Right forelimb (tissue), 1 donor: ENCODE results near the gene GADD45G.

Experiments
- DNase-seq: peaks from one replicate; pipeline ENCODE4 v3.0.0-alpha.2; 2018

Gene GADD45G, protein sequence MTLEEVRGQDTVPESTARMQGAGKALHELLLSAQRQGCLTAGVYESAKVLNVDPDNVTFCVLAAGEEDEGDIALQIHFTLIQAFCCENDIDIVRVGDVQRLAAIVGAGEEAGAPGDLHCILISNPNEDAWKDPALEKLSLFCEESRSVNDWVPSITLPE

DNA sequence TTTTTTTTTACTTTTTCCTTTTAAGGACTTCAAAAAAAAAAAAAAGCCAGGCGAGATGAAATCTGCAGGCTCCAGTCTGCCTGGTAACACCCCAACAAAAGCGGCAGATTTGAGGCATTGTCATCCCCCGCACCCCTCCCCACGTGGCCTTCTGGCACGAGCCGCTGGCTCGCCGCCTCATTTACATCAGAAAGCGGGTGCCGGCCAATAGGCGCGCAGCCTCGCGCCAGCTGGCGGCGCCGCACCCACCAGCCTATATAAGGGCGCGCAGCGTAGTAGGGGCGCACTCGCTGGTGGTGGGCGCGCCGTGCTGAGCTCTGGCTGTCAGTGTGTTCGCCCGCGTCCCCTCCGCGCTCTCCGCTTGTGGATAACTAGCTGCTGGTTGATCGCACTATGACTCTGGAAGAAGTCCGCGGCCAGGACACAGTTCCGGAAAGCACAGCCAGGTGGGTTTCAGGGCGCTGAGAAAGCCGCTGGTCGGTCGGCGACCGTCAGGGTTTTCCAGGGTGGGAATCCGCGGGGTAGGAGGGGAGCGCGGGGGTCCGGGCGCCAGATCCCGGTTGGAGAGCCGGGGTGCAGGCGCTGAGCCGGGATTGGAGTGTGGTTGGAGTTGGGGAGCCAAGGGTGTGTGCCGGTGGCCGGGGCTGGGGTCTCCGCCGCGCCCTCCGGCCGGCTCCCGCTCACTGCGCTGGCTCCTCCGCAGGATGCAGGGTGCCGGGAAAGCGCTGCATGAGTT lies at the start of gene GADD45G:
GADD45G (plus strand) TSS at position 284 of the 736 bp plus-strand sequence; CDS start at position 394, 110 bp downstream.
- peak; percentile 91 for DNase-seq

DNA sequence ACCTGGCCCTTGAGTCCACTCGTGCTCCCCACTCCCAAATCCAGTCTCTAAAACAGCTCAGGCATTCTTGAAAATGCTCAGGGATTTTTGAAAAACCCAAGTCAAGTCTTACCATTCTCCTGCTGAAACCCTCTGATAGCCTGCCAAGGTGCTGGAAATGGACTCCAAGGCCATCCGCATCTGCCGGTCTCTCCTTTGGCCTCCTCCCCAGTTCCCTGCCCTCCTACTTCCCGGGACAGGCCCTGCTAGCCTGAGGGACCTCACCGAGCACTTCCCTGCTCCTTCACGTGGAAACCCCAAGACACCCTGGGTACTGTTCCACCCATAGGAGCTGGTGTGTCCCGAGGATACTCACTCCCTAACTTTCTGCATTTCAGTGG lies 49.8 kb upstream of the GADD45G start:
- DNase-seq = no peak

DNA sequence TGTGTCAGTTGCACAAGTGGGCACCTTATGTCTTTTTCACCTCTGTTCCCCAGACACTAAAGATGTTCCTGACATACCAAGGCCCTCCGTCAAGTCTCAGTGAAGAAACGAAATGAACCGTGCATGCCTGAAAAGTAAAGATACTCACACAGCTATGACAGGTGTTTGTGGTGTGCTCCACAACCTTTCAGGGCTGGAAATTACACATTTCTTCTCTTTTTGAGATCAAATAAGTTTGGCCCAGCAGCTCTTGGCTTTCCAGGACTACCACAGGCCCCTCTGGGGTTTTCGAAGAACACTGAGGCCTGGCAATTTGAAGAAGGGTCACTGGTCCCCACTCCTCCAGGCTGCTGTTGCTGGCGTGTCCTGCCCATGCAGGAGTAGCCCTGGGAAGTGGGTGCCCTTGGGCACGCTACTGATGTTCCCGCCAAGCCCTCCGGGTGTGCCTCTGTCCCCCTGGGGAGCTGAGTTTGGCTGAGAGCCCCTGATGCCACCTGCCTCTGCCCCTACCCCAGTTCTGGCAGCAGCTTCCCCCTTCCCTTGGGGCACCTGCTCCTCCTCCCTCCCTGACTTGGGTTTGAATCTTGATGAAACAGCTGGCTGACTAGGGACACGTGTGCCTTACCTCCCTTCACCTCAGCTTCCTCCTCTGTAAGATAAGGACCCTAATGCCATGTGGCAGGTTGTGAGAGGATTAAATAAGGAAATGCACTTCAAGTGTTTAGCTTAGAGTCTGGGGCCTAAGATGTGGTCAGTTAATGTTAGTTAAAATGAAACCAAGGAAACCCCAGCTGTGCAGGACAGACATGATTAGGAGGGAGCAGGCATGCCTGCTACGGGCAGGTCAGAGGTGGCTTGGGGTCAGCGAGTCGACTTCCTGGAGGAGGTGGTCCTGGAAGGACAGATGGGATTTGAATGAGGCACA lies 49.1 kb upstream of the GADD45G start:
- no peak for DNase-seq

DNA sequence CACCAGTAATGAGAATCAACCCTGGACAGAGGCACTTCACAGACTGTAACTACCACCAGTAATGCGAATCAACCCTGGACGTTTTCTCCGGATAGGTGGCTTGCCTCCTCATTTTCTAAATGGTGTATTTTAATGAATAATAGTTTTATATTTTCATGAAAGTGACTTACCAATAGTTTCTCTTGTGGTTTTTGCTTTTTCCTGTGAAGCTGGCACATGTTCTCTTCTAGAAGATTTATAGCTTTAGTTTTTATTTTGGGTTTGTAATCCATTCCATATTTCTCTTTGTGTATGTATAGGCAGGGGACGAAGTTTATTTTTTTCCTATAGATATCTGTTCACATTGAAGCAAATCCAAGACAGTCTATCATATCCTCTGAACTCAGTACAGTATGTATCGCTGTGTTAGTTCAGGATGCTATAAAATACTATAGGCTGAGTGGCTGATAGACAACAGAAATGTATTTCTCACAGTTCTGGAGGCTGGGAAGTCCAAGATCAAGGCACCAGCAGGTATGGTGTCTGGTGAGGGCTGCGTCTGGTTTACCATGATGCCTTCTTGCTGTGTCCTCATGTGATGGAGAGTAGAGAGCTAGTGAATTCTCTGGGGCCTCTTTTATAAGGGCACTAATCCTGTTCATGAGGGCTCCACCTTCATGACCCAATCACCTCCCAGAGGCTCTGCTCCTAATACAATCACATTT lies 46.5 kb upstream of the GADD45G start:
- no peak for DNase-seq

DNA sequence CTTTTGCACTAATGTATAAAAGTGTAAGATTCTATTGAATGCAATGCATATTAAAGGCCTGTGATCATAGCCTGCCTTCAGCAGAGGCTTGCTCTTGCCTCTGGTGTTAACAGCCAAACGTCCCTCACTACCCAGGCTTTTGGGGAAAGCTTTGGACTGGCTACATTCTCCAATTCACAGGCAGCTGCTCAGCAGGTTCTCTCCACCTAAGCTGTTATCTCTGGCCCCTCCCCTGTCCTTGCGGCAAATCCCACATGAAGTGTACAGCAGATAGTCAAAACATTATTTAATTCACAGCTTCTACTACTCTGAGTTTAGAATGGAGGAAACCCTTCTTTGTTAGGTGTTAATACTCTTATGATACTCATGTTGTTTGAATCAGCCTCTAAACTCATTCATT lies 45.9 kb upstream of the GADD45G start:
- DNase-seq = no peak

DNA sequence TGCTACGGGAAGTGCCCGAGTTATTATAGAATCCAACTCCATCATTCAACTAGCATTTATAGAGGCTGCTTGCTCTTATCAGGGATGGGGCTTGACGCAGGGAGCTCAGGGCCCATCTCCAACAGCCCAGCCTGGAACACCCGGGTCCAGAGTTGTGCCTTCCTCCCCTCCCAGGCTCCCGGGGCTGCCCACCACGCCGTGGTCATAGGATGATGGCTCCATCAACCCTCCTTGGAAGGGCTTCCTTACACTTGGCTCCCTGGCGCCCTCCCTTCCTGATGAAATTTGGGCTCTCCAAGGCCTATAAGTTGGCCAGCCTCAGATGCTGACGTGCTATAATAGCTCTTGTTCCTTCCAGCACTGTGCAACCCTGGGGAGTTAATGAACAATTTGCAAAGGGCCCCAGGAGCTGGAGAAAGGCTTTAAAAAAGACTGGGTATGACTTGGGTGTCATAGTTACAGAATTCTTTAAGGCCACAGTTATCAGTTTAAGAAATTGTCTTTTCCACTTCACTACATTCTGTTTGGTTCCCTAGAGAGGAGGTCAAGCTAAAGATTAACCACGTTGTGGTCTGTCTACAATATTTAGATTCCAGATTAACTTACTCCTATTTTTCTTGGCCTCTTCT lies 42.5 kb upstream of the GADD45G start:
- no peak for DNase-seq

DNA sequence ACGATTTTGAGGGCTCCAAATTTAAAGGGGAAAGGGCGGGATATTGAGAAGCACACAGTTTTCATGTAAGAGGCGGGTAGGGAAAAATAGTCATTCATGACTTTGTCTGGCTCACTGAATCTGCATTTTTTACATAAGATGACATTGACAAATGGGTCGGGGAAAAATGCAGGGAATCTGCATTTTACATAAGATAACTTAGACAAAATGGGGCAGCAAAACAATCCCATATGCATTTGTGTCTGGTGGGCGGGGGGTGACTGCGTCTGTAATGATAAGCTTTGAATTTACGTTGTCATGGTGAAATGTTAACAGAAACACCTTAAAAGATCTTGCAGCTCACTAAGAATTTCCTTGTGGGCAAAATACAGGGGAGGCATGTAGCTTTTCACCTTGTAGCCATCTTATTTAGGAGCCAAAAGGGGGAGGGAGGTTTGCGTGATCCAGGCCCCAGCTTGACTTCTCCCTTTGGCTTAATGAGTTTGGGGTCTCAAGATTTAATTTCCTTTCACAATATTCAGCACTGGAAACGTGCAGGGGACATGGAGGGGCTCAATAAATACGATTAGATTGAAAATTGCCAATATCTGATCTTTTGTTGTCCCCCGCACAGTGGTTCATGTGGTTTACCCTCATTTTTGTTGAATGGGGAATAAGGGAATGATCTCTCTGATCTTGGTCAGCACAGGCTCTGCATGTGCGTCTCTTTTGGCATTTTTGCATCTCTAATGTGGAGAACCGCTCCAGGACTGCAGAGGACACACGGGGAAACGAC lies 41.1 kb upstream of the GADD45G start:
- DNase-seq = no peak

DNA sequence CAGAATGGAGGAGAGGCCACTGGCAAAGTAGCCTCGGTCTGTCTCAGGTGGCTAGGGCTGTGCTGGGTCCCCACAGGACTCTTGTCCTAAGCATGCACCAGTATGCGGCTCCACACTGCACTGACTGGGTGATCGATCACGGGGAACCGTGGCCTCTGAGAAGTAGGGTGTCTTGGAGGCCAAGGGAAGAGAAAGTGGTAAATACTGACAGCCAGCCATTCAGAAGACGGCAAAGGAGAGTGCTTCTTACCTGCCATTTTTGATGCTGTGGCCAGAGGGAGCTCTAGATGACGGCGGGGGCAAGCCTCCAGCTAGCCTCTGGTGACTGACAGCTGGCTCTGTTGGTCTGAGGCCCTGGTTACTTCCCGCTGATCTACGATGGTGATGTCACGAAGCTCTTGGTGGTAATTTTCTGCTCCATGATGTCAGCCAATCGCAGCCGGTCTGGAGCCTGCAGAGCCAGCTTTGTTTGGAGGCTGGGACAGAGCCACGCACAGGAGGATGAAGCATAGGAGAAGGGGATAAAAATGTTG lies 40.4 kb upstream of the GADD45G start:
- no peak for DNase-seq

DNA sequence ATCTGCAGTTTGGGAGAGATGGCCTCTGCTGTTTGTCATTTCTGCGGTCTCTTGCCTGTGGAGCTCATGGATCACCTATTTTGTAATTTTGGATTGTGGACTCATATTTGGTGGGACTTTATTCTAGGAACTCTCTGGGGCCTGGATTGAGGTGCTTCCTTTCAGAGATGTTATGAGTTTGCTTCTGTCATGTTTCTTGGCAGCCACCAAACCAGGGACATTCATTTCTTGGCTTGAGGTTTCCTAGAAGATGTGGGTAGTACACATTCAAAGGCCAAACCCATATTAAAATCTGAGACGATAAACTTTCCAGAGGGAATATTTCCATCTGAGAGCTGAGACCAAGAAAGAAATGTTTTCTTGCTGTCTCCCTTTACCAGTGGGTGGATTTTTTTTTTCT lies 37.2 kb upstream of the GADD45G start:
- no peak for DNase-seq

DNA sequence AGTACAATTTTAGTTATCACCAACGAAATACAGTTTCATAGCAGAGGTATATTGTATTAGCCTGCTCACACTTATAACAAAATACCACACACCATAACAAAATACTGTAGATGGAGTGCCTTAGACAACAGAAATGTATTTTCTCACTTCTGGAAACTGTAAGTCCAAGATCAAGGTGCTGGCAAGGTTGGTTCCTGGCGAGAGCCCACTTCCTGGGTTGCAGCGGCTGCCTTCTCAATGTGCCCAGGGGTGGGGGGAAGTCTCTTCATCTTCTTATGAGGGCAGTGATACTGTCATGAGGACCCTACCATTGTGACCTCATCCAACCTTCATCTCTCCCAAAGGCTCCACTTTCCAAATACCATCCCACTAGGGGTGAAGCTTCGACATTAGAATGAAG lies 30.5 kb upstream of the GADD45G start:
- DNase-seq = no peak

DNA sequence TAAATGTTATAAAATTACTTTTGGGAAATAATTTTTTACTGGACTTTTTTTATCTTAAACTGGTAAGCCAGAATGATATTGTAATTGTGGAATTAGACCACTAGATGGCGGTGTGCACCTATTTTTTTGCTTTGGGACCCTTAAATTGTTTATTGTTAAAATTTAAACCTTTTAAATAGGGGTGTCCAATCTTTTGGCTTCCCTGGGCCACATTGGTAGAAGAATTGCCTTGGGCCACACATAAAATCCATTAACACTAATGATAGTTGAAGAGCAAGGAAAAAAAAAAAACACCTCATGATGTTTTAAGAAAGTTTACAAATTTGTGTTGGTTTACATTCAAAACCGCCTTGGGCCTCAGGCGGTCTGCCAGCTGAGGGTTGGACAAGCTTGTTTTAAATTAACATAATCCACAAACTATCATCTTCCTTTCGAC lies 28.4 kb upstream of the GADD45G start:
- no peak for DNase-seq

DNA sequence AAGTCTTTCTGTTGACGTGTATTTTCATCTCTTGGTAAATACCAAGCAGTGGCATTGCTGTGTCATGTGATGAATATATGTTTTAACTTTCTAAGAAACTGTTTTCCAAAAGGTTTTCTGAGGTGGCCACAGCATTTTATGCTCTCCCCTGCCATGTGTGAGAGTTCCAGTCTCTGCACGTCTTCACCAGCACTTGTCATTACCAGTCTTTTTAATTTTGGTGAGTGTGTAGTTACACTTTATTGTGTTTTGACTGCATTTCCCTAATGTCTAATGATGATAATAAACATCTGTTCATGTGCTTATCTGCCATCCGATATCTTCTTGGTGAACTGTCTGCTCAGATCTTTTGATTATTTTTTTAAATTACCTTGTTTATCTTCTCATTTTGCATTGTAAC lies 27.4 kb upstream of the GADD45G start:
- DNase-seq = no peak

DNA sequence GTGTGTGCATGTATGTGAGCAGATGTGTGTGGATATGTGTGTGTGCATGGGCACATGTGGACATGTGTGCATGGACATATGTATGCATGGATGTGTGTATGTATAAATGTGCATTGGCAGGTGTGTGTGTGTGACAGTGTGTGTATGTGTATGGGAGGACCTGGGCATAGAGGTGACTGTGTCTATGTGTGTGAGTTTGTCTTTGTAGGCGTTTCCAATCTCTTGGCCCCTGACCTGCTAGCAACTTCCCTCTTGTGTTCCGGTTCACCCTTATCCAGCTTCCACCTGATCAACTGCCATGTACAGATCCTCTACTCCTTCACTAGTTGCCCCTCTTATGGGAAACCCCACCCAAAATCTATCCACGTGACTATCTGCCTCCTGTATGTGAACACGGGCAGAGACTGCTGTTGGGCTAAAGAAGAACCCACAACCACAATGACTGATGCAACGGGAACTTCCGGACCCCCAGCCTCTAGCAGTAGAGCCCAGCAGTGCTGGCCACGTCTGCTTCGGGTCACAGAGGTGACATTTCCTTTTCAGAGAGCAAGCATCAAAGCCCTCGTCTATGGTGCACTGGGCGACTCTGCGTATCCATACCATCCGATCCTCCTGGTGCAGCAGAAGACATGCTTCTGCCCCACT lies 24.9 kb upstream of the GADD45G start:
- no peak for DNase-seq

DNA sequence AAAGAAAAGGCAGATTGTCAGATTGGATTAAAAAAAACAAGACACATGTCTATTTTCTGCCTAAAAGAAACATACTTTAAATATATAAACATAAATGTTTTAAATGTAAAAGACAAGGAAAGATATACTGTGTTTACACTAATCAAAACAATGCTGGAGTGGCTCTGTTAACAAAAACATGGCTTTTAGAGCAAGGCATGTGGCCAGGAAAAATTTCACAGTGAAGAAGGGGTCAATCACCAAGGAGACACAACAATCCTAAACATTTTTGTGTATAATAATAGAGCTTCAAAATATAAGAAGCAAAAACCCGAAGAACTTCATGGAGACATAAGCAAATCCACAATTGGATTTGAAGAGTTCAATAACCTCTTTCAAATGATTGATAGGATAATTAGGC lies 18.5 kb upstream of the GADD45G start:
- no peak for DNase-seq

DNA sequence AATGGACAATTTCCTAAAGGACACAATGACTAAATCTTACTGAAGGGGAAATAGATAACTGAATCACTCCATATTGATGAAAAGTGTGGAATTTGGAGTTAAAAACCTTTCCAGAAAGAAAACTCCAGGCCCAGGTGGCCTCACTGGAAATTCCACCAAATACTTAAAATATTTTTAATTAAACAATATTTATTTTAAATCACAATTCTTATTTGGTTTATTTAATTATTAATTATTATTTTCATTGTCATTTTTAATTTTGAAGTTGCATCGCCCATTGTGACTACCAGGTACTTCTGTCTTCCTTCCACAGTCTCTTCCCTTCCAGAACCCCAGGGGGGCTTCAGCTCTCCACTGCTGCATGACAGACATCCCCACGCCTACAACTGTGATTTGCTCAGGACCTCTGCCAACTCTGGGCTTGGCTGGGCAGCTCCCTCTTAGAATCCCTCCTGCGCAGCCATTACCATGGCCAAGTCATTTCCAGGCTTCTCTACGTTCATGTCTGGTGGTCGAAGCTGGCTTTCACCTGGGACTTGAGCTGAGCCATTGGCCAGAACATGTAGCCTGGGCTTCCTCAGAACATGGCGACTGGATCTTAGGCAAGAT lies 16.4 kb upstream of the GADD45G start:
- no peak for DNase-seq

DNA sequence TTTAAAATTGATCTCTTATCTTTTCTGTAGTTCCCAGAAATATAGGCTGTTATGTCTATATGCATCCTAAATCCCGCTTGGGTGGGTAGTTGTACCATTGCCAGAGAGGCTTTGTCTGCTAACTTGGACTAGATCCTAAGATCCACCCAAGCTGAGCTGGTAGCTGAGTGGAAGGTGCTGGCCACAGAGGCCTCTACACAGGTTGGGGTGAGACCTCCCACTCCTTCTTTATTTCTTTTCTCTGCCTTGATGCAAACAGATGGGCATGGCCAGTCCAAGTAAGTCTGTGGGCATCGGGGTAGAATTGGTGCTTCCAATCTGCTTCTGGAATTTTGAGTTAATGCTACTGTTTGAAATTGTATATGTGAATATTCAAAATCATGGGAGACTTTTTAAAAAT lies 14.4 kb upstream of the GADD45G start:
- no peak for DNase-seq

DNA sequence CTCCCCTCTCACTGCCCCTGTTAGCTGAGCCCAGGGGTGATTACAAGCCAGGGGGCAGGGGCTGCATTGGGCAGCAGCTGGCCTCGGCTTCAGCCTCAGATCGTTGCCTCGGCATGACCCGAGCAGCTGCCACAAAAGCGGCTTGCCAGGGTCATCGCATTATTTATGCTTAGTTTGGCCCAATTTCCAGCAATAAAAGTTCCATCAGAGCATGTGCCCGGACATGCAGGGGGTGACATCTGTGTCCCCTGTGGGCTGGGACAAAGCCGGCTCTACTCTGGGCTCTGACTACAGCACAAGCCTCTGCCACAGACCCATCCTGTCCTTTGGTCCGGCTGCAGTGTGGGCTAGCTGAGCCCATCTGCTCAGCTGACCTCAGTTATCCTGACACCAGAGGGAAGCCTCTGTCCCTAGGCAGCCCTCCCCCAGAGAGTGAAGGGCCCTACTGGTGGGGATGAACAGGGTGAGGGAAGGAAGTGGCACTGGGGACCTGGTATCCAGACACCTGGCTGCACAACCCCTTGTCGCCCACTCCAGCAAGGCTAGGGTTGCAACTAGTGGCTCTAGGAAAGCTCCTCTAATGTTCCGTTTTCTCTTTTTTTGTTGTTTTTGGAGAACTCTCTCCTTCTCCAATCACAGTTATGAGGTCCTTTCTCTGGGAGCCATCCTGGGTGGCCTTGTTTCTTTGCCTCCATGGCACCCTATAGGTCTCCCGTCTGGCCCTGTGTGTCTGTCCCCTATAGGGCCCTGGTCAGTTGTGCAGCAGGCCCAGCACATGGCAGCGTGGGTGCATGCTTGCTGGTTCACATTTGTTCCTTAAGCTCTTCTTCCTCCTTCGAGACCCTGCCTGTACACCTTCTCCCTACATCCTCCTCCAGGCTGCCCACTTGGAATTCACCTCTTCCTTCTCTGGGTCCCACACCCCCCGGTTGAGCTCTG lies 13.3 kb upstream of the GADD45G start:
- DNase-seq = no peak

DNA sequence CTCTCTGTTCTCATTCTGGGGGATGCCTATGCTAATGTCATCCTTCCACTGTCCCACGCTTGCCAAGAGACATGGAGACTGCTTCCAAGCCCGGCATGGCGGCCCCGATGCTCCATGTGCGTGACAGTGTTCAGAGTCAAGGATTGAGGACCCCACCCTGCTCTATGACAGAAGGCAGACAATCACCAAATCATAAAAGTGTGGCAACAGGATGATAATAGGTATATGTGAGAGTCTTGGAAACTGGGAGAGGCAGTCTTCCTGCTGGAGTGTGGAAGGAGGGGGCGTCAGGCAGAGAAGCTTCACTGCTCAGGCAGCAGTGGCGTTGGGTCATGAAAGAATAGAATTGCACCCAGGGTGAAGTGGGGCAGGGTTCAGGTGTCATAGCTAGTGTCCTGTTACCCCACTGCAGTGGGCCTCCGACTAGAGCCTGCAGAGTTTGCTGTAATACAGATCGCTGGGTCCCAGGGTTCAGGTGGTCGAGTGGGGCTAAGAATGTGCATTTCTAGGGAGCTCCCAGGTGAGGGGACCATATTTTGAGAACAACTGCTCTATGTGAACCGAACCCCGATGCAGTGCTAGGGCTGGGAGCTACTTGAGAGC lies 12.5 kb upstream of the GADD45G start:
- no peak for DNase-seq
